Measurements from ENCODE around the gene ING4. TPM values are rescaled to one million over a fixed set of nuclear protein-coding genes. Genes with fewer than 3 reads are reported as not detected.
A peak's percentile ranks its signal among the peaks of the same experiment; 100 is the strongest.

ING4 gene
- total and polyA plus RNA-seq, 2 of the 13 experiments (the other 11 are each of a cell fraction or from before 2014, with no cell fraction given): 14.4 to 32.4 TPM

DNA sequence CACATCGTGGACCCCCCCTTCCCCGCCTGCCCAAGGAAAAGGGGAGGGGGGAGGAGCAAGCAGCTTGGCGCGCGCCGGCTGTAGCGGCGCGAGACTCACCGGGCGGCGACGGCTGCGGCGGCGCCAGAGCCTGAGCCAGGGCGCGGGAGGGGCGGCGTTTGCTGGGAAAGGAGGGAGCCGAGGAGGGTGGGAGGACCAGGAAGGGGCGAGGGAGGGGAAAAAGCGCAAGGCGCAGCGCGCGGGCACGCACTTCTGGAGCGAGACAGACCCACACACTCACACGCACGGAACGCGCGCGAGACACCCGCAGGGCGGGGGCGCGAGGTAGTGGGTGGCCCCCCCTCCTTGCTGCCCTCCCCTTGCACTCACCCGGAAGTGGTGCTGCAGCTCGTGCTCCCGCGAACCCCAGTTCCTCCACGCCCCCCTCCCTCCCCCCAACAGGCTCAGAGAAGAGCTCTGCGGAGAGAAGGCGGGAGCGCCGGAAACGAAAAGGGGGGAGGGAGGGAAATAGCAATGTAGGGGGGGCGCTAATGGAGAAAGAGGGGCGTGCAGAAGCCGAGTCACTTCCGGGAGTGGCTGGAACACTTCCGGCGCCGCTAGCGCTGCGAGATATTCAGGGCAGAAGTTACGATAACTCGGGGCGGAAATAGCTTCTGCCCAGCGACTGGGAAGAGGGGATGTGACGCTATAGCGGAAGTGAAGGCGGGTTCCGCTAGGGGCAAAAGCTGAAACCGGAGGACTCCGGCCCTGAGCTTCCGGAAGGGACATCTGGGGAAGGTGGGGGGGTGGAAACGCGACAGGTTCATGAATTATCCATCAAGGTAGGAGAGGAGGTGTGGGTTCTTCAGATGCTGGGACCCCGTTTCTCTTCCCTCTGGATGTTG lies 26.3 kb upstream of the ING4 start, which contains the start of gene ZNF384 (continued):
- TF ChIP-seq ZNF143 (CRISPR knock-in tag; IDR thresholded peaks at IDR 0.05) (peak; percentile 61), REPIN1 (CRISPR knock-in tag; IDR thresholded peaks at IDR 0.05; ENCODE audit: borderline replicate concordance, low read depth) (peak; percentile 62), ZNF510 (CRISPR knock-in tag; IDR thresholded peaks at IDR 0.05; ENCODE audit: low read depth) (0 out of 2 replicates have a peak, but pooled peaks have one; percentile 40), MIER2 (CRISPR knock-in tag; IDR thresholded peaks at IDR 0.05) (no peak), NONO (IDR thresholded peaks at IDR 0.05) (no peak), NONO (CRISPR knock-in tag; conservative IDR thresholded peaks at IDR 0.05) (peak; percentile 77), U2AF1 (optimal IDR thresholded peaks at IDR 0.05; ENCODE audit: low read depth, low read length) (no peak), ZBTB7A (CRISPR knock-in tag; IDR thresholded peaks at IDR 0.05) (no peak), ADNP (CRISPR knock-in tag; IDR thresholded peaks at IDR 0.05) (no peak), ZNF282 (IDR thresholded peaks at IDR 0.05; ENCODE audit: partially characterized antibody) (no peak), MAF1 (CRISPR knock-in tag; IDR thresholded peaks at IDR 0.05; ENCODE audit: borderline replicate concordance) (no peak), ZNF550 (CRISPR knock-in tag; IDR thresholded peaks at IDR 0.05; ENCODE audit: borderline replicate concordance) (no peak), ZNF766 (CRISPR knock-in tag; IDR thresholded peaks at IDR 0.05; ENCODE audit: borderline replicate concordance) (no peak; the same call in 1 of the 2 replicates), RARA (CRISPR knock-in tag; IDR thresholded peaks at IDR 0.05) (0 out of 2 replicates have a peak, but pooled peaks have one; percentile 3), ZNF589 (CRISPR knock-in tag; conservative IDR thresholded peaks at IDR 0.05) (no peak), ZNF607 (CRISPR knock-in tag; IDR thresholded peaks at IDR 0.05; ENCODE audit: borderline replicate concordance) (peak; percentile 51; the same call in 1 of the 2 replicates), PAF1 (CRISPR knock-in tag; IDR thresholded peaks at IDR 0.05) (no peak), ZSCAN22 (CRISPR knock-in tag; IDR thresholded peaks at IDR 0.05) (no peak), TBP (CRISPR knock-in tag; IDR thresholded peaks at IDR 0.05) (no peak), DPF2 (CRISPR knock-in tag; IDR thresholded peaks at IDR 0.05; ENCODE audit: borderline replicate concordance, low read depth) (no peak), KLF11 (CRISPR knock-in tag; IDR thresholded peaks at IDR 0.05) (no peak), FOXJ3 (CRISPR knock-in tag; IDR thresholded peaks at IDR 0.05; ENCODE audit: borderline replicate concordance) (no peak)
- TF ChIP-seq, protein P1, sequence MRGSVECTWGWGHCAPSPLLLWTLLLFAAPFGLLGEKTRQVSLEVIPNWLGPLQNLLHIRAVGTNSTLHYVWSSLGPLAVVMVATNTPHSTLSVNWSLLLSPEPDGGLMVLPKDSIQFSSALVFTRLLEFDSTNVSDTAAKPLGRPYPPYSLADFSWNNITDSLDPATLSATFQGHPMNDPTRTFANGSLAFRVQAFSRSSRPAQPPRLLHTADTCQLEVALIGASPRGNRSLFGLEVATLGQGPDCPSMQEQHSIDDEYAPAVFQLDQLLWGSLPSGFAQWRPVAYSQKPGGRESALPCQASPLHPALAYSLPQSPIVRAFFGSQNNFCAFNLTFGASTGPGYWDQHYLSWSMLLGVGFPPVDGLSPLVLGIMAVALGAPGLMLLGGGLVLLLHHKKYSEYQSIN (CRISPR knock-in tag; IDR thresholded peaks at IDR 0.05; ENCODE audit: borderline replicate concordance): no peak
- TF ChIP-seq, protein P2, sequence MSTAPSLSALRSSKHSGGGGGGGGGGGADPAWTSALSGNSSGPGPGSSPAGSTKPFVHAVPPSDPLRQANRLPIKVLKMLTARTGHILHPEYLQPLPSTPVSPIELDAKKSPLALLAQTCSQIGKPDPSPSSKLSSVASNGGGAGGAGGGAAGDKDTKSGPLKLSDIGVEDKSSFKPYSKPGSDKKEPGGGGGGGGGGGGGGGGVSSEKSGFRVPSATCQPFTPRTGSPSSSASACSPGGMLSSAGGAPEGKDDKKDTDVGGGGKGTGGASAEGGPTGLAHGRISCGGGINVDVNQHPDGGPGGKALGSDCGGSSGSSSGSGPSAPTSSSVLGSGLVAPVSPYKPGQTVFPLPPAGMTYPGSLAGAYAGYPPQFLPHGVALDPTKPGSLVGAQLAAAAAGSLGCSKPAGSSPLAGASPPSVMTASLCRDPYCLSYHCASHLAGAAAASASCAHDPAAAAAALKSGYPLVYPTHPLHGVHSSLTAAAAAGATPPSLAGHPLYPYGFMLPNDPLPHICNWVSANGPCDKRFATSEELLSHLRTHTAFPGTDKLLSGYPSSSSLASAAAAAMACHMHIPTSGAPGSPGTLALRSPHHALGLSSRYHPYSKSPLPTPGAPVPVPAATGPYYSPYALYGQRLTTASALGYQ (CRISPR knock-in tag; IDR thresholded peaks at IDR 0.05): no peak; the same call in 1 of the 2 replicates
- TF ChIP-seq, protein P3, sequence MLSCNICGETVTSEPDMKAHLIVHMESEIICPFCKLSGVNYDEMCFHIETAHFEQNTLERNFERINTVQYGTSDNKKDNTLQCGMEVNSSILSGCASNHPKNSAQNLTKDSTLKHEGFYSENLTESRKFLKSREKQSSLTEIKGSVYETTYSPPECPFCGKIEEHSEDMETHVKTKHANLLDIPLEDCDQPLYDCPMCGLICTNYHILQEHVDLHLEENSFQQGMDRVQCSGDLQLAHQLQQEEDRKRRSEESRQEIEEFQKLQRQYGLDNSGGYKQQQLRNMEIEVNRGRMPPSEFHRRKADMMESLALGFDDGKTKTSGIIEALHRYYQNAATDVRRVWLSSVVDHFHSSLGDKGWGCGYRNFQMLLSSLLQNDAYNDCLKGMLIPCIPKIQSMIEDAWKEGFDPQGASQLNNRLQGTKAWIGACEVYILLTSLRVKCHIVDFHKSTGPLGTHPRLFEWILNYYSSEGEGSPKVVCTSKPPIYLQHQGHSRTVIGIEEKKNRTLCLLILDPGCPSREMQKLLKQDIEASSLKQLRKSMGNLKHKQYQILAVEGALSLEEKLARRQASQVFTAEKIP (CRISPR knock-in tag; IDR thresholded peaks at IDR 0.05; ENCODE audit: borderline replicate concordance): no peak
- TF ChIP-seq, protein P4, sequence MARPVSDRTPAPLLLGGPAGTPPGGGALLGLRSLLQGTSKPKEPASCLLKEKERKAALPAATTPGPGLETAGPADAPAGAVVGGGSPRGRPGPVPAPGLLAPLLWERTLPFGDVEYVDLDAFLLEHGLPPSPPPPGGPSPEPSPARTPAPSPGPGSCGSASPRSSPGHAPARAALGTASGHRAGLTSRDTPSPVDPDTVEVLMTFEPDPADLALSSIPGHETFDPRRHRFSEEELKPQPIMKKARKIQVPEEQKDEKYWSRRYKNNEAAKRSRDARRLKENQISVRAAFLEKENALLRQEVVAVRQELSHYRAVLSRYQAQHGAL (CRISPR knock-in tag; IDR thresholded peaks at IDR 0.05; ENCODE audit: not compliant biosample characterization): no peak
